Neutrophil (primary cell): ENCODE results near the gene MTAP.

ENCODE experiments used
- H3K27ac ChIP-seq: fragments of 200-600 bp; sonication (generic); 2 replicates; pipeline ENCODE4 v1.5.1; 2016; ENCODE audit warnings: mild to moderate bottlenecking, moderate library complexity
- H3K27me3 ChIP-seq: fragments of 200-600 bp; sonication (generic); 2 replicates; pipeline ENCODE4 v1.6.0; 2016; ENCODE audit warnings: mild to moderate bottlenecking
- H3K36me3 ChIP-seq: fragments of 200-600 bp; sonication (generic); 2 replicates; pipeline ENCODE4 v1.5.1; 2017
- H3K4me1 ChIP-seq, 2 experiments: fragments of 200-600 bp in 1 of 2; sonication (generic) in 1 of 2; 1 replicate in 1 of 2; 2 replicates in 1 of 2; pipeline versions ENCODE4 v1.5.1 to v1.6.1; 2013 to 2016; ENCODE audit warnings: low read depth in 1 of 2, low read length in 1 of 2, mild to moderate bottlenecking in 1 of 2, moderate library complexity in 1 of 2; ENCODE audit not compliant: control insufficient read depth in 1 of 2, insufficient read depth in 1 of 2
- H3K4me3 ChIP-seq, 2 experiments: fragments of 200-600 bp in 1 of 2; sonication (generic) in 1 of 2; 1 replicate in 1 of 2; 2 replicates in 1 of 2; pipeline ENCODE4 v1.5.1; 2013 to 2016; ENCODE audit warnings: low read depth in 1 of 2, low read length in 1 of 2, mild to moderate bottlenecking in 1 of 2, moderate library complexity in 1 of 2
- H3K9me3 ChIP-seq: fragments of 200-600 bp; sonication (generic); 2 replicates; pipeline ENCODE4 v1.5.1; 2016
- TF ChIP-seq, protein P1 (sequence below): fragments of 200-600 bp; sonication (generic); IDR thresholded peaks from 2 replicates; pipeline ENCODE4 v1.5.1; 2016; ENCODE audit warnings: antibody characterized with exemption

The MTAP gene

DNA sequence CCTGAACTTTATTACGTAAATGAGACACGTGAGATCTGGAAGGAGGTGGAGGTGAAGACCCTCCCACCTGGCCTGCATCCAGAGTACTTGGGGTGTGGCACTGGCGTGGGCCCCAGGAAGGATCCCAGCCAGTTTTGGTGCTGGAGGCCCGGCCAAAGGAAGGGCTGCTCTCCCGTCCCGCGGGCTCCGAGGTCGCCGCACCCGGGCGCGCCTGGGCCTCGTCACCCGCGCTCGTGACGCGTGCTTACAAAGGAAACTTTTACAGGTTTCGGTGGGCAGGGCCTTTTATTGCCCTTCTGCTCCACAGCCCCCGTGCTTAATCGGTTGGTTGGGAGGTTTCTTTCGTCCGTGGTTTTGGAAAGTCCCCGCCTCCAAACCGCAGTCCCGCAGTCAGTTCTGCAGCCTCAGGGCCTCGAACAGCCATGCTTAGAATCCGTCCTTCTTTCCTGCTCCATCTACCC lies 162.5 kb downstream of the MTAP start:
- Histone ChIP-seq H3K9me3 (no peaks in the 10 kb centered on the region), H3K27me3 (peaks cover 99% of the 10 kb centered on the region), H3K4me1 (peaks cover 9 to 10% of the 10 kb centered on the region in 2 experiments), H3K36me3 (no peaks in the 10 kb centered on the region), H3K27ac (no peak overlapping the region), H3K4me3 (peak overlapping the region; percentile 30 to 35)
- TF ChIP-seq, protein P1, sequence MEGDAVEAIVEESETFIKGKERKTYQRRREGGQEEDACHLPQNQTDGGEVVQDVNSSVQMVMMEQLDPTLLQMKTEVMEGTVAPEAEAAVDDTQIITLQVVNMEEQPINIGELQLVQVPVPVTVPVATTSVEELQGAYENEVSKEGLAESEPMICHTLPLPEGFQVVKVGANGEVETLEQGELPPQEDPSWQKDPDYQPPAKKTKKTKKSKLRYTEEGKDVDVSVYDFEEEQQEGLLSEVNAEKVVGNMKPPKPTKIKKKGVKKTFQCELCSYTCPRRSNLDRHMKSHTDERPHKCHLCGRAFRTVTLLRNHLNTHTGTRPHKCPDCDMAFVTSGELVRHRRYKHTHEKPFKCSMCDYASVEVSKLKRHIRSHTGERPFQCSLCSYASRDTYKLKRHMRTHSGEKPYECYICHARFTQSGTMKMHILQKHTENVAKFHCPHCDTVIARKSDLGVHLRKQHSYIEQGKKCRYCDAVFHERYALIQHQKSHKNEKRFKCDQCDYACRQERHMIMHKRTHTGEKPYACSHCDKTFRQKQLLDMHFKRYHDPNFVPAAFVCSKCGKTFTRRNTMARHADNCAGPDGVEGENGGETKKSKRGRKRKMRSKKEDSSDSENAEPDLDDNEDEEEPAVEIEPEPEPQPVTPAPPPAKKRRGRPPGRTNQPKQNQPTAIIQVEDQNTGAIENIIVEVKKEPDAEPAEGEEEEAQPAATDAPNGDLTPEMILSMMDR: no peak

DNA sequence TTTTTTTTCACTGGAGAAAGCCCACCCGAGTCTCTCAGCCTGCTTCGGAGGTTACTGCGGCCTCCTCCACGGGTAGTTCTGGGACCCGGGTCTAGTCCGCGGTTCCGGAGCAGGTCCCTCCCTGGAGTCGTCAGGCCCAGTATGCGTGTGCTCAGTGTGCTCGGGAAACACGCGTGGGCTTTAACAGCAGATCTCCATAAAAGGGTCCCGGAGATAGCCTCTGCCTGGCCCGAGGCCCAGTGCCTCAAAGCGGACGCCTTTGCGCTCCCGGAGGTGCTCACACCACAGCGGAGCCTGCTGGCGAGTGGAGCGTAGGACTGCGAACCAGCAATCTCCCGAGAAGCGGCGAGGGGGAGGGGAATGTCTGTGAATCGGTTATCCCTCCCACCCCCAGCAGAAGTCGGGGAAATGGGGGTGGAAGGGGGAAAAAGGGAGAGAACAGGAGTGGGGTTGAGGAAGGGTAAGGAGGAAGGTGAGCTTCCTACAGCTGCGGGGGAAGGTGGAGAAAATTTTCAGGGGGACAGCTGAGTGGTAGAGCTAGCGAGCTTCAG lies 163.0 kb downstream of the MTAP start:
- no peaks in the 10 kb centered on the region for H3K36me3 ChIP-seq
- no peak overlapping the region for H3K27ac ChIP-seq
- H3K4me3 ChIP-seq: peak overlapping the region; percentile 30 to 35
- H3K9me3 ChIP-seq: no peaks in the 10 kb centered on the region
- peaks cover 9 to 10% of the 10 kb centered on the region in 2 experiments for H3K4me1 ChIP-seq
- peaks cover 99% of the 10 kb centered on the region for H3K27me3 ChIP-seq
- TF ChIP-seq, protein P1: no peak

DNA sequence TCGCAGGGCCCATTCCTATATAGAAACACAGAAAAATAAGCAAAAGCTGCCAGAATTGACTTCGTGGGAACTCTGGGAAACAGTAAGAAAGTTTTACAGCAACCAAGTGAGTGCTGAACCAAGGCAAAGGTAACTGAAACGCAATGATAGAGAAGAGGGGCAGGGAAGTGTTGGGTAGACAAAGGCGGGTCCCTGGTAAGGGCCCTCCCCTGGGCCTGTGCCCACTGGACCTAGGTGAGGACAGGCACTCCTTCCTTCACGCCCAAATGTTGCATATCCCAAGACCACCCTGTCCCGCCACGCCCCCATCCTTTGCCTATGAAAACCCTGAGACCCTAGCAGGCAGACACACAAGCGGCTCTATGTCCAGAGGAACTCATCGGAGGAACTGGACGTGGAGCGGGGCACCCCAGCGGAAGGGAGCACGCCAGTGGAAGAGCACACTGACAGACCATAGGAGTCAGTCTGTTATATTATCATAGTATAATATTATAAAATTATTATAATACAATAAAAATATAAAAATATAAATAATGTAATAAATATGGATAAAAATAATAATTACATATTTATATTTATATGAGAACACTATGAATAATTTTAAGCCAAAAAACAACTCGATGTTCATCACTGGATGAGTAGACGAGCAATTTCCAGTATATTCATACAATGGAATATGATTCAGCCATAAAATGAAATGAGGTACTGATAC lies 163.9 kb downstream of the MTAP start:
- Histone ChIP-seq H3K9me3 (no peaks in the 10 kb centered on the region), H3K4me3 (no peak overlapping the region), H3K27ac (no peak overlapping the region), H3K4me1 (peaks cover 9 to 10% of the 10 kb centered on the region in 2 experiments), H3K36me3 (no peaks in the 10 kb centered on the region), H3K27me3 (peaks cover 100% of the 10 kb centered on the region)
- TF ChIP-seq, protein P1: no peak

DNA sequence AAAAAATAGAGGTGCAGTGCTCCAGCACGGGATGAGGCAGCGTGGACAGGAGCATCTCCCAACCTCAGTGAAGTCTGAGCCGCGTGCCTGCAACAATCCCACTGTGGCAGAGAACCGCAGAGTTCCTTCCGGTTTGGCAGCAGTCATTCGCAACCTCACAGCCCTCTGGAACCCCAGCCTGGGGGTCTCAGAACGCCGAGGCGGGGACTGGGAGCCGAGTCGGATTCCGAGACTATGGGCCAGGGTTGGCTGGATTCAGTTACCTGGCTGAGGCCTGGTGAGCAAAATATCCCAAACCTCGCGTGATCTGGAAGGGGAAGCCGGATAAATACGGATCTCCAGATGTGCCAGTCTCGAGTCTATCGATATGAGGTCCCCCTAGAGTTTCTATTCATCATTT lies 164.7 kb downstream of the MTAP start:
- Histone ChIP-seq H3K9me3 (no peaks in the 10 kb centered on the region), H3K27me3 (peaks cover 100% of the 10 kb centered on the region), H3K4me3 (no peak overlapping the region), H3K36me3 (no peaks in the 10 kb centered on the region), H3K4me1 (peaks cover 9 to 10% of the 10 kb centered on the region in 2 experiments), H3K27ac (no peak overlapping the region)
- TF ChIP-seq, protein P1: no peak

DNA sequence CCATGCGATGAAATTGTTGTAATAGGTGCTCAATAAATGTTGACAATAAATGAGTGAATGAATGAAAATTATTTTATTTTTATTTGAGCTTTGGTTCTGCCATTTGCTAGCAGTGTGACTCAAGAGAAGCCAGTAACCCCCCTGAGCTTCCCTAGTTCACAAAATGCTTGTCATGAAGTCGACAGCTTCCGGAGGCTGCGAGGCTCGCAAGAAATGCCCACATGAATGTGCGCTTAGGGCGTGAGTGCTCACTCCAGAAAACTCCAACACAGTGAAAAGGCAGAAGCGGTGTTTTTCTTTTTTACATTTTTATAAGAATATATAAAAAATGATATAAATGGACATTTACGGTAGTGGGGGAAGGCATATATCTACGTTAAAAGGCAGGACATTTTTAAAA lies 165.3 kb downstream of the MTAP start:
- Histone ChIP-seq H3K27me3 (peaks cover 100% of the 10 kb centered on the region), H3K4me3 (no peak overlapping the region), H3K36me3 (no peaks in the 10 kb centered on the region), H3K27ac (no peak overlapping the region), H3K4me1 (peaks cover 9 to 10% of the 10 kb centered on the region in 2 experiments), H3K9me3 (no peaks in the 10 kb centered on the region)
- TF ChIP-seq, protein P1: no peak
